ENCODE measurements around the gene CHN1. TPM values are rescaled to one million over a fixed set of nuclear protein-coding genes. Genes with fewer than 3 reads are reported as not detected.

Gene CHN1
- total RNA-seq, 2 experiments from 2014 or later, result 5.3 to 5.6 TPM

DNA sequence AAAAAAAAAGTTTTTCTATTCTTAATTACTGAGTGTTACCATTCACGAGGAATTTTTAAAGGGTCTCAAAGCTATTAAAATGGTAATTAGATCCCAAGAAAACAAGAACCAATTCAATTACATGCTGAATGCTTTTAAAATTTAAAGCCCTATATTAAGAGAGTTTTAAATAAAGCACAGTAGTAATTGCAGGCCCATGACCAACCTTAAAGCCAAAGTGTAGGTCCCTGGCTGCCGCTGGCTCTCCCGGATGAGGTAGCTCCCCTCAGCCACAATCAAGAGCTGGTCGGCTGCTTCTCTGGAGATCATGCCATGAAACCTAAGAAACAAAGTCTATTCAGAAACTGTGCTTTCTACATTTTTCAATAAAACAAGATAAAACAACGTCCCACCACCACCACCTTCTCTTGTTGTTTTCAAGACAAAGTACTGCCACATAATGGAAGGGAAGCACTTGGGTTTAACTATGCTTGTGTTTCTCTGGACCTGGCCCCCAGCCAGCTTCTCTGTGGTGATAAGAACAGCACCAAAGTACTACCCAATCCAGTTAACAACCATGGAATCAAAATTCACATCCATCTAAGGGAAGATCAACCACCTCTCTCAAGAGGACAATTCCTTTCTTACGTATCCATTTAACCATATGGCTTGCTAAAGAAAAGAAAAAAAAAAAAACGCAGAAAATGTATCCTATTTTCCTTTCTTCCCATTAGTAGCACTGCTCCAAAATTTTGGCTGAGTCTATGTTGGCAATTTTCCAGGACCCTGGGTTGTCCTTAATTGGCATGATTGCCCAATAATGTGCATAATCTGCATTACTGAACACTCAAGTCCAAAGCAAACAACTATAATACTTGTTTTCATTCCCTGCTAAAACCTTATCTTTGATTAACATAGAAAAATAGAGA, 90.1 kb downstream of the CHN1 start:
- Mint-ChIP-seq H3K27ac (no peak overlapping the region), H3K36me3 (ENCODE audit: low read depth) (no peaks in the 10 kb centered on the region), H3K27me3 (no peaks in the 10 kb centered on the region), H3K9me3 (no peaks in the 10 kb centered on the region), H3K4me1 (ENCODE audit: low read depth) (no peaks in the 10 kb centered on the region), H3K4me3 (no peak overlapping the region)
- Histone ChIP-seq H3K4me3 (ENCODE audit: low read length) (no peak overlapping the region), H3K36me3 (ENCODE audit: insufficient read depth, low read length) (no peaks in the 10 kb centered on the region), H3K27ac (ENCODE audit: low read depth in 1 of 2, low read length in 2 of 2) (no peak overlapping the region), H3K9me3 (ENCODE audit: control insufficient read depth in 1 of 2, insufficient read depth in 1 of 2, low read length in 2 of 2) (no peaks in the 10 kb centered on the region), H3K4me1 (ENCODE audit: insufficient read depth, low read length) (no peaks in the 10 kb centered on the region), H3K27me3 (ENCODE audit: control insufficient read depth in 1 of 2, insufficient read depth in 2 of 2, low read length in 2 of 2) (no peaks in the 10 kb centered on the region)
- TF ChIP-seq CTCF (IDR thresholded peaks at IDR 0.05), result no peak
- DNase-seq, result no peak
- ATAC-seq (ENCODE audit: poor library complexity), result no peak
- ChIA-PET CTCF (interaction anchor here (1.0 to 1.1 kb wide), 2 partner anchors 11 to 128 kb away, joined by 3 to 4 read pairs; no protein-coding TSS in a partner anchor), POLR2A (no interaction called here)
- intact Hi-C loops (cut with DNase I, micrococcal nuclease), result no loop called here

DNA sequence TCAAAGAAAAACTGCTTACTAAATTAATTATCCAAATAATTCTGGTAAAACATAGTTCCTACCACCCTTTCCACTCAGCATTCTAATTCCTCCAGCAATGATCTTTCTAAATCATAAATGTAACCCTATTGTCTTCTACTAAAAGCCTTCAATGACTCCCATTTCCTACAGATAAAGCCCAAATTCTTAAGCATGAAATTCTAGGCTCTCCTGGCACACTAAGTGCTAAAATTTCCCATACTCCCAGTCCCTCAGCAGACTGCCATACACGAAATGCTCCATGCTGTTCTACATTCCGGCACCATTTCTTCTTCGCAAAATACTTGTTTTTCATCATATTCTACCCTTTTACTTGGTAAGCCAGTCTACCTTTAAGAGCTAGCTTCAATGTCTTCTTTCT, 96.9 kb downstream of the CHN1 start:
- Histone ChIP-seq H3K4me3 (ENCODE audit: low read length) (no peak overlapping the region), H3K36me3 (ENCODE audit: insufficient read depth, low read length) (no peaks in the 10 kb centered on the region), H3K27ac (ENCODE audit: low read depth in 1 of 2, low read length in 2 of 2) (no peak overlapping the region), H3K9me3 (ENCODE audit: control insufficient read depth in 1 of 2, insufficient read depth in 1 of 2, low read length in 2 of 2) (no peaks in the 10 kb centered on the region), H3K27me3 (ENCODE audit: control insufficient read depth in 1 of 2, insufficient read depth in 2 of 2, low read length in 2 of 2) (peaks cover 0 to 4% of the 10 kb centered on the region in 2 experiments), H3K4me1 (ENCODE audit: insufficient read depth, low read length) (no peaks in the 10 kb centered on the region)
- Mint-ChIP-seq H3K27me3 (no peaks in the 10 kb centered on the region), H3K9me3 (no peaks in the 10 kb centered on the region), H3K4me3 (no peak overlapping the region), H3K36me3 (ENCODE audit: low read depth) (no peaks in the 10 kb centered on the region), H3K27ac (no peak overlapping the region), H3K4me1 (ENCODE audit: low read depth) (peaks cover 9% of the 10 kb centered on the region)
- POLR2A ChIA-PET, result no interaction called here
- no peak for TF ChIP-seq CTCF (IDR thresholded peaks at IDR 0.05)
- intact Hi-C loops (cut with DNase I, micrococcal nuclease), result loop anchor here in 1 of 2 experiments (5.0 kb wide), 1 partner anchor 136 kb away; no protein-coding TSS in a partner anchor
- ATAC-seq (ENCODE audit: poor library complexity) (no peak), DNase-seq (no peak)
- CTCF ChIA-PET, result no interaction called here

GRCh38 chr2:174903264-174903556, 102.0 kb downstream of the CHN1 start:
- no peaks in the 10 kb centered on the region for H3K36me3 ChIP-seq (ENCODE audit: insufficient read depth, low read length)
- H3K4me3 ChIP-seq (ENCODE audit: low read length), result no peak overlapping the region
- Mint-ChIP-seq H3K9me3 (no peaks in the 10 kb centered on the region), H3K27ac (peak overlapping the region; percentile 84), H3K4me1 (ENCODE audit: low read depth) (peaks cover 47% of the 10 kb centered on the region), H3K4me3 (no peak overlapping the region), H3K36me3 (ENCODE audit: low read depth) (no peaks in the 10 kb centered on the region), H3K27me3 (no peaks in the 10 kb centered on the region)
- no peak for DNase-seq
- no peaks in the 10 kb centered on the region for H3K9me3 ChIP-seq (ENCODE audit: control insufficient read depth in 1 of 2, insufficient read depth in 1 of 2, low read length in 2 of 2)
- H3K27me3 ChIP-seq (ENCODE audit: control insufficient read depth in 1 of 2, insufficient read depth in 2 of 2, low read length in 2 of 2), result no peaks in the 10 kb centered on the region
- ChIA-PET POLR2A (interaction anchor here (0.6 kb wide), 1 partner anchor 1232 kb away, joined by 3 read pairs; no protein-coding TSS in a partner anchor), CTCF (interaction anchor here (0.6 kb wide), 1 partner anchor 16 kb away, joined by 3 read pairs; no protein-coding TSS in a partner anchor)
- no peak for TF ChIP-seq CTCF (IDR thresholded peaks at IDR 0.05)
- H3K27ac ChIP-seq (ENCODE audit: low read depth in 1 of 2, low read length in 2 of 2), result no peak overlapping the region
- peaks cover 4% of the 10 kb centered on the region for H3K4me1 ChIP-seq (ENCODE audit: insufficient read depth, low read length)
- intact Hi-C loops (cut with DNase I, micrococcal nuclease), result no loop called here
- ATAC-seq (ENCODE audit: poor library complexity), result no peak

All from CD4-positive, alpha-beta T cell (primary cell).